Ovary (tissue), 3 donors: Measurements from ENCODE around the gene SRD5A1.

ENCODE experiments used
- EP300 ChIP-seq: sonication (generic); formaldehyde crosslinking; IDR thresholded peaks from one replicate; pipeline ENCODE4 v1.6.1; 2017; ENCODE audit warnings: antibody characterized with exemption
- POLR2A ChIP-seq: fragments of 450-650 bp; IDR thresholded peaks from one replicate; pipeline ENCODE4 v1.6.1; 2017; ENCODE audit warnings: antibody characterized with exemption, mild to moderate bottlenecking, moderate library complexity
- TF ChIP-seq, protein P1 (sequence below), 3 donors: fragments of 450-650 bp in 2 of 3; fragments of 200-600 bp in 1 of 3; IDR thresholded peaks; one replicate each; pipeline versions ENCODE4 v1.5.1 to v1.8.0; 2016 to 2022; ENCODE audit warnings: antibody characterized with exemption in 3 of 3, mild to moderate bottlenecking in 1 of 3
- donor health status: DM: no; HTN: no; CAD: no.

GRCh38 chr5:6710551-6711318 is 77.5 kb downstream of the SRD5A1 start:
- TF ChIP-seq, protein P1, sequence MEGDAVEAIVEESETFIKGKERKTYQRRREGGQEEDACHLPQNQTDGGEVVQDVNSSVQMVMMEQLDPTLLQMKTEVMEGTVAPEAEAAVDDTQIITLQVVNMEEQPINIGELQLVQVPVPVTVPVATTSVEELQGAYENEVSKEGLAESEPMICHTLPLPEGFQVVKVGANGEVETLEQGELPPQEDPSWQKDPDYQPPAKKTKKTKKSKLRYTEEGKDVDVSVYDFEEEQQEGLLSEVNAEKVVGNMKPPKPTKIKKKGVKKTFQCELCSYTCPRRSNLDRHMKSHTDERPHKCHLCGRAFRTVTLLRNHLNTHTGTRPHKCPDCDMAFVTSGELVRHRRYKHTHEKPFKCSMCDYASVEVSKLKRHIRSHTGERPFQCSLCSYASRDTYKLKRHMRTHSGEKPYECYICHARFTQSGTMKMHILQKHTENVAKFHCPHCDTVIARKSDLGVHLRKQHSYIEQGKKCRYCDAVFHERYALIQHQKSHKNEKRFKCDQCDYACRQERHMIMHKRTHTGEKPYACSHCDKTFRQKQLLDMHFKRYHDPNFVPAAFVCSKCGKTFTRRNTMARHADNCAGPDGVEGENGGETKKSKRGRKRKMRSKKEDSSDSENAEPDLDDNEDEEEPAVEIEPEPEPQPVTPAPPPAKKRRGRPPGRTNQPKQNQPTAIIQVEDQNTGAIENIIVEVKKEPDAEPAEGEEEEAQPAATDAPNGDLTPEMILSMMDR (IDR thresholded peaks at IDR 0.05): no peak
- no peak for TF ChIP-seq POLR2A
- TF ChIP-seq EP300: no peak
